ENCODE measurements around the gene LHFPL2. TPM values are rescaled to one million over a fixed set of nuclear protein-coding genes. Genes with fewer than 3 reads are reported as not detected.

The LHFPL2 gene
- total RNA-seq, 2 donors from 2014 or later: 13.7 to 40.4 TPM

DNA sequence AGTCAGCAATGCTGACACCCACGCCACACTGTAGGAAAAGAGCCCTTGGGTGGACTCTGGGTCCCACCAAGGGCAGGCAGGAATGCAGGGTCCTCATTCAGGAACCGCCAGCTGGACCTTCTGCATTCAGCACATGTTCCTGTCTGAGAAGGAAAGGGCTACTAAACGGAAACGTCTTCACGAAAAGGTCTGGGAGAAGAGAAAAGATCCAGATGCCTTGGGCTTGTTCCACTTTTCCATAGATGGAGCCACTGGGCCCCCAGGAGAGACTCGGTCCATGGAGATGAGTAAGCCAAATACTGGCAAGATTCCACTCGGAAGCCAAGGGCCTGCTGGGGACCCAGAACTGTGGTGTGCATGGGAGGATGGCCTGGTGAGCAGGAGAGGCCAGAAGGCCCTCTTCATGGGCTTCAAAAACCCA, 38.4 kb downstream of the LHFPL2 start:
- intact Hi-C loops (cut with DNase I): no loop called here
- peak overlapping the region; percentile 52 to 58 for H3K27ac ChIP-seq
- H3K4me1 ChIP-seq (replicated peaks): no peaks in the 10 kb centered on the region
- H3K36me3 ChIP-seq: no peaks in the 10 kb centered on the region
- no peaks in the 10 kb centered on the region for H3K9me3 ChIP-seq
- H3K4me3 ChIP-seq: no peak overlapping the region
- H3K27me3 ChIP-seq (replicated peaks; ENCODE audit: insufficient read depth): no peaks in the 10 kb centered on the region
- DNase-seq (ENCODE audit: low spot score): no peak
- WGBS: 61% methylated on average over 7 of the region's 7 CpGs
- TF ChIP-seq CTCF (IDR thresholded peaks at IDR 0.05) (no peak), POLR2AphosphoS5 (IDR thresholded peaks at IDR 0.05) (peak; percentile 6)

DNA sequence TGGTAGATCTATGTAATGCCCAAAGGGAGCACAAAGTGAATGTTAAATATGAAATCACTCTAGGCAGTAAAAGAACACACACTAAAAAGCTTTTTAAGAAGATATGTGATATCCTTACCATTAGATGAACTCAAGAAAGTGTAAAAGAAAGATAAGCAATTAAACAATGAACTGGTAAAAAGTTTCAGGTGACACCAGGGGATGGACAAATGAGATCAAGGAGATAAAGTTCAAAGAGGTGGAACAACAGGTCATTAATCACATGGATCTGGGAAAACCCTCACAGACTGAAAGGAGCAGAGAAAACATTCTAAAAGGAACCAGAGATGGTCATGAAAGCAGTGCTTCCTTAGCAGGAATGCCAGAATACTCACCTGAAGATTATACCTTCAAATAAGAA, 40.7 kb downstream of the LHFPL2 start:
- TF ChIP-seq CTCF (IDR thresholded peaks at IDR 0.05): no peak
- TF ChIP-seq POLR2AphosphoS5 (IDR thresholded peaks at IDR 0.05): no peak
- TF ChIP-seq POLR2A (IDR thresholded peaks at IDR 0.05): no peak
- no peaks in the 10 kb centered on the region for H3K9me3 ChIP-seq
- DNase-seq (ENCODE audit: low spot score): no peak
- H3K27me3 ChIP-seq (replicated peaks; ENCODE audit: insufficient read depth): no peaks in the 10 kb centered on the region
- no peaks in the 10 kb centered on the region for H3K36me3 ChIP-seq
- H3K27ac ChIP-seq: no peak overlapping the region
- no peak overlapping the region for H3K4me3 ChIP-seq
- intact Hi-C loops (cut with DNase I): no loop called here
- no peaks in the 10 kb centered on the region for H3K4me1 ChIP-seq (replicated peaks)

DNA sequence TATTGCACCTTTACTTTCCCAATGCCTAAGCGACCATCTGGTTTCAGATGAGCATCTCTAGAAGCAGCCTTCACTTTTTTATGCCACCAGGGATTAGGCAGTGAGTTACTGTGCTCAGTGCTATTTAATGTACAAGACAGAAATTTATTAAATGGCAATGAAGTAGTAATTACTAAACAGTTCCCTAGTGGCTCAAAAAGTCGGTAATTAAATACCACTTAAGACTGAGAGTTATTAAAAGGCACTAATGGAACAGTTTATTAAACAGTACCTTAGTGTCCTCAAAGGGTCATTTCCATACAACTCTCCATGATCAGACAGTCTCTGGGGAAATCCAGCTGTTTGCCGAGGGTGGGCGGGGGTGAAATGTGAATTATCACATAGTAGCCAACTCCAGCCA, 42.3 kb downstream of the LHFPL2 start:
- DNase-seq (ENCODE audit: low spot score): no peak
- H3K4me3 ChIP-seq: no peak overlapping the region
- TF ChIP-seq POLR2AphosphoS5 (IDR thresholded peaks at IDR 0.05): no peak
- TF ChIP-seq CTCF (IDR thresholded peaks at IDR 0.05): no peak
- no peak for TF ChIP-seq POLR2A (IDR thresholded peaks at IDR 0.05)
- intact Hi-C loops (cut with DNase I): no loop called here
- H3K27me3 ChIP-seq (replicated peaks; ENCODE audit: insufficient read depth): no peaks in the 10 kb centered on the region
- no peaks in the 10 kb centered on the region for H3K9me3 ChIP-seq
- no peak overlapping the region for H3K27ac ChIP-seq
- H3K36me3 ChIP-seq: no peaks in the 10 kb centered on the region
- H3K4me1 ChIP-seq (replicated peaks): no peaks in the 10 kb centered on the region
- 72% methylated on average over 4 of the region's 4 CpGs for WGBS

- intact Hi-C loops (cut with DNase I): no loop called here
- DNase-seq (ENCODE audit: low spot score): no peak
- H3K4me1 ChIP-seq (replicated peaks): no peaks in the 10 kb centered on the region
- no peaks in the 10 kb centered on the region for H3K9me3 ChIP-seq
- H3K36me3 ChIP-seq: no peaks in the 10 kb centered on the region
- WGBS: 79% methylated on average over 2 of the region's 2 CpGs
- H3K27ac ChIP-seq: no peak overlapping the region
- TF ChIP-seq POLR2A (IDR thresholded peaks at IDR 0.05): no peak
- no peak overlapping the region for H3K4me3 ChIP-seq
- no peaks in the 10 kb centered on the region for H3K27me3 ChIP-seq (replicated peaks; ENCODE audit: insufficient read depth)
Measured at GRCh38 chr5:78605611-78606010, 43.0 kb downstream of the LHFPL2 start.

DNA sequence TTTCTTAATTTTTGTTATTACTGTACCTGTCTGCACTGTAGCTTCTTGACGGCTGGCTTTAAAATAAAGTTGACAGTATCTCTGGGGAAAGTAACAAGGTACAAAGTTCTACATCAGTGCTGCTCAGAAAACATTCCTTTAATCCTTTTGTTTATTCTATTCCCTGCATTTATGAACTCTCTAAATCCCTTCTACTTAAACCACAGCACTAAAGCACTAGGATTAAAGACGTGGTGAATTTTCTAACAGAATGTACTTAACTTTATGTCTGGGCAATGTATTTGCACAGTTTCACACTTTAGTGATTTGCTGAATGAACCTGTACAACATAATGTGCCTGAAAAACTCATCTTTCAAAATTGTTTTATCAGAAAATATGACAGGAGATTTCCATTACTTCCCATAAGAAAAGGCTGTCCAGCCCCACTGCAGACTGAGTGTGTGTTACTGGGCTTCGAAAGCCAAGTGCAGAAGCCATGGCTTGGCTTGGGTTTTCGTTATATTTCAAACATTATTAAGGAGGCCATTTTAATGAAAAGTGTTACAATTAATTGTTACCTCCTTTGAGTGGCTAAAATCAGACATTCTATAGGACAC, 43.8 kb downstream of the LHFPL2 start:
- H3K9me3 ChIP-seq: no peaks in the 10 kb centered on the region
- intact Hi-C loops (cut with DNase I): no loop called here
- H3K27me3 ChIP-seq (replicated peaks; ENCODE audit: insufficient read depth): no peaks in the 10 kb centered on the region
- H3K4me1 ChIP-seq (replicated peaks): no peaks in the 10 kb centered on the region
- no peak overlapping the region for H3K27ac ChIP-seq
- no peaks in the 10 kb centered on the region for H3K36me3 ChIP-seq
- no peak overlapping the region for H3K4me3 ChIP-seq
- TF ChIP-seq POLR2A (IDR thresholded peaks at IDR 0.05) (no peak), CTCF (IDR thresholded peaks at IDR 0.05) (no peak), POLR2AphosphoS5 (IDR thresholded peaks at IDR 0.05) (no peak)
- WGBS: 68% methylated on average over 4 of the region's 4 CpGs
- DNase-seq (ENCODE audit: low spot score): no peak

Data from prostate gland (tissue), 2 donors.